GM19455 (cell line): ENCODE results near the gene DOCK4.
A peak's percentile ranks its signal among the peaks of the same experiment; 100 is the strongest.

Source experiments
- ATAC-seq: cut with Tn5 transposase; IDR thresholded peaks from one replicate; pipeline ENCODE4 v1.9.1; 2021; ENCODE audit not compliant: unreplicated experiment

Gene DOCK4

DNA sequence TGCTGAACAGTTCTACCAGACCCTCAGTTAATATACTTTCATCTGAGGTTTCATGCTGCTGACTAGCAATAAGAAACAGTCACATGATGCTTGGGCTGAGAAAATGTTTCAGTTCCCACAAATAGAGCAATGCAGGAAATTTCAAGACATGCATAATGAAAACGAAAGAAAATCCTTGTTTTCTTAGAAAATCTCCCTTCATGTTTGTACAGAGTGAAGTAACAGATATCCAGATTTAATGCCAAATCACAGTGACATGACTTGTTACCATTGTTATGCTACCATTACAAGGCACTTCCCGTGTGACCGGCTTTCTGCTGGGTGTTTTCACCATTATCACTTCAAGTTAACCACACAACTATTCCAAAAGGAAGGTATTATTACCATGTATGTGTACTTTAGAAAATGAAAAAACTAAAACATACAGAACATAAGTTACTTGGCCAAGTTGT lies 121.7 kb downstream of the DOCK4 start:
- ATAC-seq: peak; percentile 44

DNA sequence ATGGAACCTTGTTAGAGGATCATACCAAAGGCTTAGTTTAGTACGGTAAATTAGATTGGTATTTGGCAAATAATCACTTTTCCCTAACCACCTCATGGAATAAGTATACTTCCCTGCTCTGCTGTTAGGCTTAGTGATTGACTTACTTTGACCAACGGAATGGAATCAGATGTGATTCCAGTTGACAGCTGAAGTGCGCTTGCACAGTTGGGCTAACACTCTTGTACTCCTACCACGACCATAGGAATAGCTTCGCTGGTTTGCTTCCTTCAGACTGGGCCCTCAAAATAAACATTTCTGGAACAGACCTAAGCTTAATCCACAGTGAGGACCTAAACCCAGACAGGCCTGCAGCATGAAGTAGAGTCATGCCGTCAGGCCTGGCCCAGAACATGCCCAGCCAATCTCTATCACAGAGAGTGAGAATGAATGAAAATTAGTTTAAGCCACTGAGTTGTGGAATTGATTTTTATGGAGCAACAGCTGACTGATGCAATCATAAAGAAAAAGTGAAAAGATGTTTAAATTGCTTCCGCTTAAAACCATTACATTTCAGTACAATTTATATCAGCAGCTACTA lies 122.3 kb downstream of the DOCK4 start:
- no peak for ATAC-seq

DNA sequence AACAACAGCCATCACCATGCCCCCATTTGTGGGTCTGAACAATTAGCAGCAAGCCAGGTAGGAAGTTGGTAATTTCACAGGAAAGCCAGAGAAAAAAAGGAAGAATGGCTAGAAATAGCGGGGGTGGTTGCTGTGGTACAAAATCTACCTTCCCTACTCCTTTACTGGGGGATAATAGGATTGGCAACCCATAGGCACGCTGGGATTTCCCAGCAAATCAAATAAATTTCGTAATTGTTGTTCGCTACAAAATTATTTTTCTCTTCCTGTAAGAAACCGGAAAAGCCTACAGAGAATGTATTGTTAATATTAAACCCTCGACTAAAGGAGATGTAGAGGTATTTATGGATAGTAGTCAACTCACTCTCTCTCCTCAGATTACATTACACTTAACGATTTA lies 123.9 kb downstream of the DOCK4 start:
- ATAC-seq: no peak

DNA sequence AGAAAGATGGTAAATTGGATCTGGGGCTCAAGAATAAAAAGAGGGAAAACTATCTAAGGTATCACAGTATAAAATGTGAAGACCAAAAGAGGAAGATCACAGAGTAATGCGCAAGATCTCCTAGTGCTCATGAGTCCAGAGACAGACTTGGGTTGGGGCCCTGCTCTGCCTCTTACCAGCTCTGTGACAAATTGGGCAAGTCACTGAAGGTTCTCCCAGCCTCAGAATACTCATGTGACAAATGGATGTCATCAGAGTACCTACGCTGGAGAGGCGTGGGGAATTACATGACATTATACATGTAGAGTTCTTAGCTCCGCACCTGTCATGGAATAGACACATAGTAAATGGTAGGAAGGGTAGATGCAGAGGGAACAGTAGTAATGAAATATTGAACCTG lies 124.4 kb downstream of the DOCK4 start:
- no peak for ATAC-seq

DNA sequence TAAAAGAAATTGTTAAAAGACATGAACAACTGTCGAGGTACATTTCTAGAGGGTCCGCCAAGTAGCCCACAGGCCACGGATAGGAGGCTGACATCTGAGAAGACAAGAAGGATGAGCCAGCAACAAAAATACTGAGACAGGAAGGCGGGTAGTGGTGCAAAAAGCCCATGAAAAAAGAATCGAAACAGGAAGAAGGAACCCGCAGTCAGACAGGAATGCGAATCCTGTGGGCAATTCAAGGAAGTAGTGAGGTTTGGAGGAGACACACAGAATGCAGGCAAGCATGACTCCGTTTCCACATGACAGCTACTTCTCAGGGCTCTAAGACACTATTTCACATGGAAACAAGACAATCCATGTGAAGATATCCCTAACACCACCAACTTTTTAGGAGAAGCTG lies 125.2 kb downstream of the DOCK4 start:
- ATAC-seq: peak; percentile 26

DNA sequence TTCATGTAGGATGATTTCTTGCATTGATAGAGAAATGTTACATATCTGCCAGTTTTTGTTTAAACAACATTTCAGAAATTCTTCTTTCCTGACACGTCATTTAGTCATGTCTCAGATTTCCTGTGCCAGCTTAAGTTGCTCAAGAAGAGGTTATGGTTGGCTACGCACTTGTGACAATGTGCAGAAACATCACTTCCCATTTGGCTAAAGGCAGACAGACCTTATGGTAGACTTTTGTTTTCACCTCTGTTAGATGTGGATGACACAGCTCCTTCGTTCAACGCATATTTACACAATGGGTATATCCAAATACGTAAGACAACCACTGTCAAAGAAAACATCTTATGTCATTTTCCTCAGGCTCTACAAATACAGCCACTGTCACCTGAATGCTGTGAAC lies 125.8 kb downstream of the DOCK4 start:
- peak; percentile 87 for ATAC-seq

DNA sequence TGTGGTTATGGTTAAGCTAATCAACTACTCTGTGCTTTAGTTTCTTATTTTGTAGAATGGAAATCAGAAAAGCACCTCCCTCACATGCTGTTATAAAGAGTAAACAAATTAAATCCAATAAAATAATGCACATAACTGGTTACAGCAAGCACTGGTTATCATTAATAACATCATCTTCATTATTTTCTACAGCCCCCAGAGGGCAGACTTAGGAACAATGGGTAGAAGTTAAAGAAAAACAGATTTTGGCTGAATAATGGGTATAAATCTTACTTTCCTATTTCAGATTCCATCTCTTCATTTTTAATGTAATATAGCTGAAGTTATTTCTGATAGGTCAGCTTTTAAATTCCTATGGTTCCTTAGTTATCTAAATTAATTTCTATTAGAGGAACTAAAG lies 126.5 kb downstream of the DOCK4 start:
- ATAC-seq: no peak

DNA sequence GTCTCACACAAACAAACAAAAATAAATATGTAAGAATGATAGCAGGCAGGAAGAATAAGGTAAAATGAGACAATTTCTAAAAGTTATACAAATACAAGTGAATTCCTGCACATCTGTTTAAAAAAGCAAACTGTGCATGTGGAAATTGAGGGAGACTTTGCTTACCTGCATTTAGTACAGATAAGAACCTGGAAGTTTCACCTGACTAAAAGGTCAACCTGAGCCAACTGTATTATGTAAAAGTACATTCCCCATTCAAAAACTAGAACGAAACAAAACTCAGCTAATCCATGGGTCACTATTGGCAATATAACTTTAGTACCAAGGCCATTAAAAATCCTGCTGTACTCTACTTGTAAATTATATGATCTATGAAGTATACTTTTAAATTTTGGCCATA lies 127.1 kb downstream of the DOCK4 start:
- no peak for ATAC-seq

DNA sequence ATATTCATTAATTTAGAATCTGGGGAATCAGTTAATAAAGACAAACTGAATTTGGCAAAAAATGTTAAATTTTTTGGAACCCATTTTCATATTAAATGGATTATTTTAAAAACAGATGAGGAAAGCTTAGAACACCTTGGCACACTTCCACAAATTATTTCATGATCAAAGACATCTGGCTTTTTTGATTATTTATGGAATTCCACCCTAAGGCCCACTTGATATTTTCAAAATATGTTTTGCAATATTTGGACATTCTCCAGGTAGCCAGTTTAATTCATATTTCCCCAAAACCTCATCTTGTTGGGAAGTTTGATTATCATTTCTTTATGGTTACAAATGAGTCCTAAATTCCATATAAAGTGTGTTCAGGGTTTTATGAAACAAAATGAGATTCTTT lies 129.9 kb downstream of the DOCK4 start:
- ATAC-seq: no peak

DNA sequence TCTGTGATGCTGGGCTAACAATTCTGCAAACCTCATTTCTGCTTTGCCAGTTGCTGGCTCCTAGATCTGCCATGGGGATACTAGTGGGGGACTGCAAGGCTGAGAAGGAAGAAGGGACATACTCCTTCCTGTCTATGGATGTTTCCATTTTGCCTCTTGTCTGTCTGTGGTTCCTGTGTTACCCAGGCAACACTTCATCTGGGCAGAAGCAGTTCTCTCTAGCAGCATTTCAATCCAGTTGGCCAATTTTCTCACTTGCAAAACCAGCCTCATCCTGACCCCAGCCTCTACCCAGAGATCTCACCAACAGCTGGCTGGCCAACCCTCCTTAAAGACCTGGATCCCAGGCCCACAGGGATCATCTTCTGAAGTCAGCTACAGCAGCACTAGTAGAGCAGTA lies 131.7 kb downstream of the DOCK4 start:
- no peak for ATAC-seq

DNA sequence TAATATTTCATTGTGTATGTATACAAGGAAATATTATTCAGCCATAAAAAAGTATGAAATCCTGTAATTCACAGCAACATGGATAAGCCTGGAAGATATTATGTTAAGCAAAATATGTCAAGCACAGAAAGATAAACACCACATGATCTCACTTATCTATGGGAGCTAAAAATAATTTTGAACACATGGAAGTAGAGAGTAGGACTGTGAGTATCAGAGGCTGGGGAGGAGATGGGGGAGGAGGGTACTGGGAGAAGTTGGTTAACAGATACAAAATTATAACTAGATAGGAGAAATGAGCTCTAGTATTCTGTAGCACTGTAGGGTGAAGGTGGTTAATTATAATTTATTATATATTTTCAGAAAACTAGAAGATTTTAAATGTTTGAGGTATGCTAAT lies 132.7 kb downstream of the DOCK4 start:
- ATAC-seq: no peak

DNA sequence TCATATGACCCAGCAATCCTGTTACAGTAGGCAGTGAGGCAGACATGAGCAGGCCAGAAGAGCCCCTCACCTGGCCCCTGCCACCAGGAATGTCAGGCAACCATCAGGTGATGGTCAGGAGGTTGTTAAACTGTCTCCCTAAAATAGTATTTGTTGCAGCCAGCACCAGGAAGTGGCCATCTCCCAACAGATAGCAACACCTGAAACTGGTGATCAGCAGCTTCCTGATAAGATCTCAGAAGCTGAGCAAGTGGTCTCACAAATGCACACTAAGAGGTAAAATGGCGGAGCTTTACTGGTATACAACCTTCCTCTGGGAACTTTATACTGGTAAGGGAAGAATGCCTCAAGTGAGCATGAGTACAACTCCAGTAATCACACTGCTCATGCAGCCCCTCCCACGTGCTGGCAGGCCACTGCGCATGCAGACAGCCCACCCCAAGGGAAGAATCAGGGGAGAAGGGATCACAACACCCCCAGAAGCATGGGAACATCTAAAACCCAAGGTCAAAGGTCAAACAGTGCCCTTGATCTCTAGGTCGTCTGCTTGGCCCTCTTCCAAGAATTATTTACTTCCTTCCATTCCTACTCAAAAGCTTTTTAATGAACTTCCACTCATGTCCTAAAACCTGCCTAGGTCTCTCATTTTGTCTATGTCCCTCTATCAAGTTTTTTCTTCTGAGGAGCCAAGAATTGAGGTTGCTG lies 133.5 kb downstream of the DOCK4 start:
- ATAC-seq: no peak

DNA sequence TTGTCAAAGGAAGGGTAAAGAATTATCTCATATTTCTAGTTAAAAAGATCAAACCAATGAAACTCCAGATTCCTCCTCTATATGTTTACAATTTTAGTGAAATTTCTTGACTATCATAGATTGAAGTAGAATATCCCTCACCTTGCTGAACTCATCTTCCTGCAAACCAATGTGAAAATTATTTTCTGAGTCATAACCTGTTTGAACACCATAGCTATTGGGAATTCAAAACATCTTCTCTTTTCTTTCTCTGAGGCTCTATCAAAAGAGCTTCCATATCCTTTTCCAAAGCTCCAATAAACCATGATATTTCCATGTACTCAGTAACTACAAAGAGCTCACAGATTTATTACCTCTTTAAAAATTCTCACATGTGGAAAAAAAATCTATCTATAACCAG lies 134.3 kb downstream of the DOCK4 start:
- no peak for ATAC-seq

DNA sequence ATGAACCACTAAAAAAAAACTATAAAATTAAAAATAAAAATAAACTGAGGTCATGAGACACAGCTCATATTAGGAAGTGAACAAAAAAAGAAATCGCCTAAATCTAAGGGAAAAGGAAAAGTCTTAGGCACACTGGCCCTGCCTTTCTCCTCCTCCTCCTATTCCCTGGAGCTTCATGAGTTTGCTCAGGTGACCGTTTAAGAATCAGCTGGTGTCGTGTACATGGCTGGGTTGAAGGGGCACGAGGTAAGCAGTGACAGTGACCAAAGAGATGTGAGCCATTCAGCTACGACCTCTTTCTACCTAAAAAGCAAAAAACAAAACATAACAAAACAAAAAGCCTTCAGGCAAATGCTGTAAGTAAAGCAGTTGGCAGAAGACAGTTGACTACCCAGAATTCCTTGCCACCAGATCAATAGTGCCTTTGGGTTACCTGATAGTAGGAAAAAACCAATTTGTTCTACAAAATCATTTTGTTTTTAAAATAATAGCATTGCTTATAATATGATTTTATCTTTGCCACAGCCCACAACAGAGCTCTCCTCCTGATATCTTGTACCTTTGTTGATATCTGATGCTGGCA lies 135.4 kb downstream of the DOCK4 start:
- ATAC-seq: no peak

DNA sequence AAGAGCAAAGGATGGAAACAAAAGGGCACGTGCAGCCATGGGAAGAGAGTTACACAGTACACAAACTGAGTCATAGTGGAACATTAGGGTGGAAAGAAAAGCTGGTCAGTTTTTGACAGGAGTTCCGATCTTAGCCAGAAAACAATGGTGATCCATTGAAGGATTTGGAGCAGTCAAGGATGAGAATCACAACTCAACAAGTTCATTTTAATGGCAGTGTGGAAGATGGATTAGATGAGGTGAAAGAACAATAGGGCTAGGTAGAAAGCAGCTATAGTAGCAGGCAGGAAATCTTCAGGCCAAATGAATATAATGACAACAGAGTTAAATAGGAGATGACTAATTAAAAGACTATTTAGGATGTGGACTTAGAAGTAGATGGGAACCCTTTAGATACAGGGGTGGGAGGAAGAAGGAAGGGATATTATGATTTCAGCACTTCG lies 136.3 kb downstream of the DOCK4 start:
- ATAC-seq: no peak

DNA sequence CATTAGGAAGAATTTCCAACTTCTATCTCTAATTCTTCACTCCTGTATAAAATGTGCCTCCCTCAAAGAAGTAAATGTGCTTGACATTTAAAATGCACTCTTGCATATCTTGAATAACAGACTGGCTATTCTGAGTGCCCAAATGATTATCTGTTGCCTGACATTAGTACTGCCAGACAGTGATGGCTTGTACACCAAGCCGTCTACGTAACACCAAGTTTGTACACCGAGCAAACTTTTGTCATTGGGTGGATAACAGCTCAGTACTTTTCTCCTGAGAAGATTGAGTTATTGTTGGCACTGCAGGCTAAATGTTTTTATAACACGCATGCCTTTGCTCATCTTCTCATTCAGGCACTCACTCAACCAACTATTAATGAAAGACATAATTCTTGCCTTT lies 137.2 kb downstream of the DOCK4 start:
- ATAC-seq: no peak

DNA sequence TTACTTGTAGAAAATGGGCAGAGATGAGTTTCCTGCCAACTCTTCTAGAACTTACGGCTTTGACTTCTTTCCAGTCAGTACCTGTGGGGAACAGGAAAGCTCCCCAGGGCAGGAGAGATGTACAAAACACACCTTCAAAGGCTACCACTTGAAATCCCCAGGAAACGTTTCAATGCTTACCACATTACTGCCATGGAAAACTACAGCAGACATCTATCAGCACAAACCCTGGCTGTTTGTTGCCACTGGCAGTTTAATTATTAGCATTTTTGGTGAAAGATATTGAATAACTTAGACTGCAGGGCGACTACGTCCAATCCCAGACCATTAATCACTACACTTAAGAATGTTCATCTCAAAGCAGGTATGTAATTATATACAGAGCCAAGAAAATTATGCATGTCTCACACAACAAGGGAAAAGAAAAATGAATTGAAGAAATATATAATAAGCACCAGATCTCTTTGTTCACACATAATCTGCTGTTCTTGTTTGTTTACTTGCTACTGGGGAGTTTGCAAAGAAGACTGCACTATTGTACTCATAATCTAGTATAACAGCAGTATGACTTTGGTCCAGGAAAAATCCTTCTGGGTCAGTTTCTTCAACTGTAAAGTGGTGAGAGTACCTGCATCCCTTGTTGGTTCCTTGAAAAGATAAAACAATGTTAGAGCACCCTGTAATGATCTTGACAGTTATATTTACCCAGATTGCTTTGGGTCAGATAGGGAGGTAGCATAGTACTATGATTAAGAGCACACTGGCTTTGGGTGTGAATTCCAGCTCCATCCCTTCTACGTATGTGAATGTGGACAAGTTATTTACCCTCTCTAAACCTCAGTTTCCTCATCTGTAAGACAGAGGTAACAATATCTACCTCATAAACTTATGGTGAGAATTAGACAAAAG lies 138.3 kb downstream of the DOCK4 start:
- no peak for ATAC-seq

DNA sequence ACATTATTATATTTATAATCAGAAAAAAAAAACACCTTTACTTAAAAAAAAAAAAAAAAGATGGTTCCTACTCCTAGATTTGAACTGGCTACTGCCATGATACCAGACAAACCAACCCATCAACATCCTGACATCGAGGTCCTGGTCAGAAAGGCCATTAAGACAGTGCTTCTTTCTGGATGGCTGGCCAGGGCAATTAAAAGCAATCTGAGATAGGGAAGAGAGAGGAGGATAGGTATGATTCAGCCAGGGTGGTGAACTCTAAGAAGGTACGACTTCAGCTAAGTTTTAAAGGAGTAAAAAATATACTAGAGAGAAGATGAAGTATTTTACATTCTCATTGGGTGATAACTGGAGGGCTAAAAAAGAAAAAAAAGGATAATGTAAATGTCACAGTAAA lies 139.0 kb downstream of the DOCK4 start:
- ATAC-seq: no peak

DNA sequence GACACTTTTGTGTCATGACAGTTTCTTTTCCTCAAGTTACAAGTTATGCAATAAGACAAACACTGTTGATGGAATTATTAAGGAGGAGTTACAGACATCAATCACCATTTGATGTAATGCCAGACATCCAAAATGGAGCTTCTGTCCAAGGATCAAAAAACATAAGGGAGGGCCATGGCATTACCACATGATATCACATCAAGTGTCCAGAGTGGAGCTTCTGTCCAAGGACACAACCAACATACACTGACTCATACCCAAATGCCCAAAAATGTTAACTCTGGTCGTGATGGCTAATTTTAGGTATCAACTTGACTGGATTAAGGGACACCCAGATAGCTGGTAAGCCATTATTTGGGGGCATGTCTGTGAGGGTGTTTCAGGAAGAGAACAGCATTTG lies 140.4 kb downstream of the DOCK4 start:
- no peak for ATAC-seq

DNA sequence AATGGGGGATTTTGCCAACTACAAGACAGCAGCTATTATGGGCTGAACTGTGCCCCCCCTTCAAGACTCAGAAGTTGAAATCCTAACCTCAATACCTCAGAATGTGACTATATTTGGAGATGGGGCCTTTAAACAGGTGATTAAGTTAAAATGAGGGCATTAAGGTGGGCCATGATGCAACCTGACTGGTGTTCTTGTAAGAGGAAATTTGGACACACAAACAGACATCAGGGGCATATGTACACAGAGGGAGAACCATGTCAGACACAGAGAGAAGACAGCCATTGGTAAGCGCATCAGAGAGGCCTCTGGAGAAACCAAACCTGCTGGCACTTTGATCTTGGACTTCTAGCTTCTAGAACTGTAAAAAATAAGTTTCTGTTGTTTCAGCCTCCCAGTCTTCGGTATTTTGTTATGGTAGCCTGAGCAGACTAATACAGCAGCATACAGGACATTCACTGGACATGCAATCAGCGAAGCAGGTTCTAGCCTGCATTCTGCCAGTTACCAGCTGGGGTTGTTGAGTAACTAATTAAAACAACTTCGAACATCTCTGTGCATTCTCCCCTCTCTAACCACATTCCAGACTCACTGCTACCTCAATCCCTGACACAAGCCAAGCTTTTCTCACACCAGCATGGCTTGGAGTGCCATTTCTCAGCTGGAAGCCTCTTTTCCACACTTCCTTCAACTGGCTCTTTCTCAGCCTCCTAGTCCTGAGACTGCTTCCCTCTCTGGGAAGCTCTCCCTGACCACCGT lies 141.4 kb downstream of the DOCK4 start:
- ATAC-seq: no peak

DNA sequence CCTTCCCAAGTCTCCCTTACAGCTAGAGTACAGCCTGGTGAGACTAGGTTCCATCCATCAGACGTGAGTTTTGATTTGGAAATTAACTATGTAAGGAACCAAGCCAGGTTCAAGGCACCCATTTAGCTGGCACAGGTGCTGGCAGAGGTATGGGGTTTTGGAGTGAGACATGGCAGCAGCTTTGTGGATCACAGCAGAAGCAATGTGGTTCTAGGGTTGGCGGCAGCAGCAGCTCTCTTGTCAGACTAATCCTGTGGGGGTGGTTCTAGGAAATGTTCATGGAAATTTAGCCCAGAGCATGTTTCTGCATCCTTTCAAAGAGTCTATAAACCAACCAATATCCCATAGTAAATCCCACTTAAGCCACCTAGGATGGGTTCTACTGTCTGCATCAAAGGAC lies 142.2 kb downstream of the DOCK4 start:
- no peak for ATAC-seq
